Dermis blood vessel endothelial cell (primary cell): Measurements from ENCODE around the gene CEP162. TPM values are rescaled to one million over a fixed set of nuclear protein-coding genes. Genes with fewer than 3 reads are reported as not detected.
"Not testable (repeated sequence)": the region's sequence is repeated elsewhere in the genome, so short reads cannot be mapped to it uniquely, and the experiment has no call there.

ENCODE experiments used
- DNase-seq: peaks from one replicate; pipeline ENCODE4 v3.0.0; 2010
- total RNA-seq: library from RNA; depleted of rRNA; stranded (reverse); fragments of >200 nt; gene quantifications from 2 replicates; pipeline ENCODE4 v1.2.3, GENCODE V29; 2014

Gene CEP162
- total RNA-seq, result 10.0 and 14.0 TPM in 2 replicates

- DNase-seq, result peak; percentile 89
Measured at GRCh38 chr6:84227434-84228197, at the start of gene CEP162. TSS of gene CEP162 (minus strand) at chr6:84227643. CDS start at chr6:84226393, 1,250 bp downstream.

- DNase-seq, result no peak
Measured at GRCh38 chr6:84274856-84275255, 47.4 kb upstream of the CEP162 start.

- DNase-seq, result no peak
Measured at GRCh38 chr6:84273048-84273809, 45.8 kb upstream of the CEP162 start.

GRCh38 chr6:84272298-84272697, 44.9 kb upstream of the CEP162 start:
- DNase-seq, result no peak

GRCh38 chr6:84271061-84271716, 43.7 kb upstream of the CEP162 start:
- no peak for DNase-seq

- no peak for DNase-seq
Measured at GRCh38 chr6:84269947-84270733, 42.7 kb upstream of the CEP162 start.

GRCh38 chr6:84268781-84269180, 41.3 kb upstream of the CEP162 start:
- no peak for DNase-seq

- no peak for DNase-seq
Measured at GRCh38 chr6:84263557-84263956, 36.1 kb upstream of the CEP162 start.

- no peak for DNase-seq
Measured at GRCh38 chr6:84260926-84261325, 33.5 kb upstream of the CEP162 start.

GRCh38 chr6:84260196-84260595, 32.8 kb upstream of the CEP162 start:
- no peak for DNase-seq

- DNase-seq, result no peak
Measured at GRCh38 chr6:84258866-84259265, 31.4 kb upstream of the CEP162 start.

GRCh38 chr6:84258268-84258667, 30.8 kb upstream of the CEP162 start:
- DNase-seq, result no peak

- DNase-seq, result no peak
Measured at GRCh38 chr6:84255641-84256040, 28.2 kb upstream of the CEP162 start.

GRCh38 chr6:84253380-84253779, 25.9 kb upstream of the CEP162 start:
- no peak for DNase-seq

- DNase-seq, result no peak
Measured at GRCh38 chr6:84251891-84252539, 24.6 kb upstream of the CEP162 start.

- no peak for DNase-seq
Measured at GRCh38 chr6:84249724-84250123, 22.3 kb upstream of the CEP162 start.

- DNase-seq, result not testable (repeated sequence)
Measured at GRCh38 chr6:84244416-84245081, 17.1 kb upstream of the CEP162 start.

GRCh38 chr6:84243240-84243639, 15.8 kb upstream of the CEP162 start:
- no peak for DNase-seq

GRCh38 chr6:84242265-84242664, 14.8 kb upstream of the CEP162 start:
- DNase-seq, result no peak

- DNase-seq, result no peak
Measured at GRCh38 chr6:84228198-84228543, 728 bp upstream of the CEP162 start.

GRCh38 chr6:84227044-84227433, 404 bp downstream of the CEP162 start:
- peak; percentile 6 for DNase-seq

GRCh38 chr6:84224251-84224650, 3.2 kb downstream of the CEP162 start:
- DNase-seq, result no peak
